Endothelial cell of umbilical vein (primary cell): ENCODE data around the gene MCL1. TPM values are rescaled to one million over a fixed set of nuclear protein-coding genes. Genes with fewer than 3 reads are reported as not detected.

Experiments
- BruUV-seq: library from RNA; stranded (reverse); fragments of 400-500 nt; replicated peaks from 2 replicates; lab custom pipeline; 2021; lab: Mats Ljungman, UMichigan
- CTCF ChIA-PET: fragments of 300-600, 350-600 bp; sonication (Branson Sonifier 250); formaldehyde crosslinking; loops from one replicate; lab custom pipeline; 2021; ENCODE audit warnings: antibody characterized with exemption, inconsistent platforms; lab: Charles Lee
- POLR2A ChIA-PET: fragments of 300-600, 350-600 bp; sonication (Branson Sonifier 250); formaldehyde crosslinking; loops from one replicate; lab custom pipeline; 2021; ENCODE audit warnings: antibody characterized with exemption, inconsistent platforms; lab: Charles Lee
- DNase-seq: peaks from one replicate; pipeline ENCODE4 v3.0.0-alpha.2; 2011; ENCODE audit warnings: low read depth, low spot score
- FAIRE-seq: peaks from 2 replicates; lab custom pipeline; 2011; peaks lifted over from hg19 to GRCh38; lab: Jason Lieb, UNC
- H2AFZ ChIP-seq: 2 replicates; pipeline ENCODE4 v1.6.0; 2012; ENCODE audit warnings: low read depth, low read length, control low read depth, inconsistent platforms
- H3K27ac ChIP-seq: 2 replicates; pipeline ENCODE4 v1.5.1; 2011; ENCODE audit warnings: low read depth, mild to moderate bottlenecking, control low read depth, low read length, moderate library complexity; ENCODE audit not compliant: insufficient read depth
- H3K27me3 ChIP-seq, 2 experiments: 2 replicates each; pipeline versions ENCODE4 v1.6.0 to v1.6.1; 2011; ENCODE audit warnings: low read length in 2 of 2, mixed read lengths in 1 of 2; ENCODE audit not compliant: control insufficient read depth in 2 of 2, insufficient read depth in 2 of 2
- H3K36me3 ChIP-seq, 2 experiments: 2 replicates in 1 of 2; 3 replicates in 1 of 2; pipeline ENCODE4 v1.5.1; 2011; ENCODE audit warnings: low read length in 2 of 2, mild to moderate bottlenecking in 1 of 2, moderate library complexity in 1 of 2; ENCODE audit not compliant: control insufficient read depth in 2 of 2, insufficient read depth in 2 of 2; ENCODE audit errors: extremely low read depth in 1 of 2
- H3K4me1 ChIP-seq: 3 replicates; pipeline ENCODE4 v1.5.1; 2011; ENCODE audit warnings: mild to moderate bottlenecking, low read length; ENCODE audit not compliant: control insufficient read depth, insufficient read depth; ENCODE audit errors: extremely low read depth
- H3K4me2 ChIP-seq: 2 replicates; pipeline ENCODE4 v1.6.1; 2011; ENCODE audit warnings: low read length, control low read depth, mixed read lengths; ENCODE audit not compliant: insufficient read depth
- H3K4me3 ChIP-seq, 3 experiments: fragments of 200-600 bp in 1 of 3; sonication (generic), shearing (Covaris generic) in 1 of 3; replicated peaks in 1 of 3; 2 replicates each; pipeline ENCODE4 v1.5.1; 2011 to 2016; ENCODE audit warnings: control low read depth in 3 of 3, low read length in 3 of 3, mild to moderate bottlenecking in 2 of 3, inconsistent platforms in 1 of 3, low read depth in 1 of 3, moderate library complexity in 1 of 3; ENCODE audit not compliant: insufficient read depth in 1 of 3
- H3K79me2 ChIP-seq: 2 replicates; pipeline ENCODE4 v1.6.0; 2012; ENCODE audit warnings: low read length, inconsistent platforms; ENCODE audit not compliant: control insufficient read depth, insufficient read depth
- H3K9ac ChIP-seq: replicated peaks from 2 replicates; pipeline ENCODE3; 2011; ENCODE audit warnings: low read length, control low read depth; ENCODE audit not compliant: insufficient read depth; ENCODE audit errors: extremely low read depth
- H3K9me1 ChIP-seq: replicated peaks from 3 replicates; pipeline ENCODE4 v1.6.0; 2011; ENCODE audit warnings: mild to moderate bottlenecking, low read length; ENCODE audit not compliant: control insufficient read depth, insufficient read depth; ENCODE audit errors: extremely low read depth
- H3K9me3 ChIP-seq: replicated peaks from 2 replicates; pipeline ENCODE4 v1.5.1; 2012; ENCODE audit warnings: low read length, inconsistent platforms; ENCODE audit not compliant: control insufficient read depth, insufficient read depth
- H4K20me1 ChIP-seq: replicated peaks from 2 replicates; pipeline ENCODE3; 2011; ENCODE audit warnings: mild to moderate bottlenecking, low read length; ENCODE audit not compliant: control insufficient read depth, insufficient read depth; ENCODE audit errors: extremely low read depth
- CTCF ChIP-seq, 2 donors: IDR thresholded peaks; 1 replicate in 1 of 2; 2 replicates in 1 of 2; pipeline ENCODE4 v1.5.1; 2011; ENCODE audit warnings: low read length in 2 of 2, mild to moderate bottlenecking in 2 of 2, moderate library complexity in 2 of 2, control low read depth in 1 of 2, inconsistent platforms in 1 of 2, low read depth in 1 of 2; ENCODE audit not compliant: insufficient read depth in 1 of 2; ENCODE audit errors: extremely low read depth in 1 of 2
- EZH2 ChIP-seq: IDR thresholded peaks from 2 replicates; pipeline ENCODE4 v1.6.1; 2012; ENCODE audit warnings: borderline replicate concordance, low read depth, mild to moderate bottlenecking, moderate library complexity, low read length, inconsistent platforms; ENCODE audit not compliant: severe bottlenecking
- FOS ChIP-seq: IDR thresholded peaks from 2 replicates; pipeline ENCODE4 v1.6.1; 2011; ENCODE audit warnings: mild to moderate bottlenecking, low read length, moderate library complexity, borderline replicate concordance; ENCODE audit not compliant: insufficient read depth
- GATA2 ChIP-seq: IDR thresholded peaks from 2 replicates; pipeline ENCODE4 v1.7.0; 2011; ENCODE audit warnings: low read depth, mild to moderate bottlenecking, moderate library complexity, mixed read lengths, low read length; ENCODE audit not compliant: insufficient read length, insufficient read depth
- JUN ChIP-seq: IDR thresholded peaks from 2 replicates; pipeline ENCODE4 v1.6.1; 2011; ENCODE audit warnings: borderline replicate concordance, low read depth; ENCODE audit not compliant: insufficient read length, insufficient read depth
- MAX ChIP-seq: IDR thresholded peaks from 2 replicates; pipeline ENCODE4 v1.6.1; 2011; ENCODE audit not compliant: insufficient read depth, insufficient read length
- MYC ChIP-seq: IDR thresholded peaks from one replicate; pipeline ENCODE4 v1.6.1; 2011; ENCODE audit warnings: mild to moderate bottlenecking, low read depth, low read length
- POLR2A ChIP-seq: IDR thresholded peaks from 2 replicates; pipeline ENCODE4 v1.6.1; 2012; ENCODE audit warnings: low read depth, mild to moderate bottlenecking, control low read depth, low read length
- POLR2AphosphoS5 ChIP-seq: IDR thresholded peaks from 2 replicates; pipeline ENCODE4 v1.6.1; 2012; ENCODE audit warnings: low read depth, mild to moderate bottlenecking, control low read depth, low read length, moderate library complexity; ENCODE audit not compliant: insufficient read depth
- dilution Hi-C: fragments of 300-500 bp; cut with MboI; formaldehyde crosslinking; loops from one replicate; pipeline ENCODE4 v1.15.0; 2019; ENCODE audit warnings: low sequenced_read_pairs; ENCODE audit not compliant: extremely low pct_ligation_motif_present
- intact Hi-C: fragments of 100-400 bp; cut with micrococcal nuclease; formaldehyde crosslinking; loops from one replicate; pipeline ENCODE4 v1.10.0; 2022
- polyA plus RNA-seq, 4 experiments: library from polyadenylated mRNA; depleted of rRNA in 3 of 4; stranded (reverse) in 3 of 4; unstranded in 1 of 4; fragments of >200 nt; gene quantifications; 2 replicates each; pipeline versions ENCODE4 v1.2.1 to v1.2.3, GENCODE V29; 2011 to 2012; ENCODE audit warnings: missing spikeins in 1 of 4
- total RNA-seq: library from RNA; stranded (reverse); gene quantifications from 2 replicates; pipeline ENCODE4 v1.2.3, GENCODE V29; 2021

Gene MCL1
- total and polyA plus RNA-seq, 2 donors (not counting 3 experiments of a cell fraction or from before 2014, with no cell fraction given) = 87.3 to 186 TPM

GRCh38 chr1:150551784-150552127, 27.7 kb downstream of the MCL1 start:
- POLR2A ChIA-PET = interaction anchor here (0.6 to 1.3 kb wide), 3 partner anchors 28 to 460 kb away, joined by 5 to 7 read pairs (median 5); partner anchors contain the start of gene MCL1
- CTCF ChIA-PET = interaction anchor here (1.0 to 2.1 kb wide), 4 partner anchors 9 to 296 kb away, joined by 3 to 17 read pairs (median 6); no protein-coding TSS in a partner anchor
- Histone ChIP-seq H3K9me1 (no peaks in the 10 kb centered on the region), H3K4me1 (peaks cover 22% of the 10 kb centered on the region), H3K27ac (no peak overlapping the region), H3K4me3 (no peak overlapping the region), H4K20me1 (no peaks in the 10 kb centered on the region), H2AFZ (no peak overlapping the region), H3K4me2 (no peak overlapping the region), H3K9me3 (no peaks in the 10 kb centered on the region), H3K27me3 (no peaks in the 10 kb centered on the region), H3K79me2 (no peaks in the 10 kb centered on the region), H3K36me3 (peaks cover 0 to 4% of the 10 kb centered on the region in 2 experiments), H3K9ac (no peak overlapping the region)
- FAIRE-seq = no peak
- TF ChIP-seq MYC (no peak), CTCF (IDR thresholded peaks at IDR 0.05; ENCODE audit: extremely low read depth in 1 of 2, insufficient read depth in 1 of 2, low read depth in 1 of 2, low read length in 2 of 2) (no peak), JUN (no peak), POLR2AphosphoS5 (no peak), EZH2 (no peak), GATA2 (no peak), FOS (no peak), POLR2A (no peak), MAX (no peak)
- no TSS peak for BruUV-seq
- dilution Hi-C loops = no loop called here
- intact Hi-C loops = no loop called here
- DNase-seq = no peak
